Activated CD8-positive, alpha-beta memory T cell treated with anti-CD3 and anti-CD28 coated beads for 48 hours (primary cell): ENCODE measurements around the gene MTMR6.

ENCODE experiments used
- DNase-seq, 3 experiments: peaks; one replicate each; pipeline ENCODE4 v3.0.0-alpha.2; 2020; ENCODE audit warnings: low read depth in 2 of 3, low spot score in 2 of 3

Gene MTMR6

DNA sequence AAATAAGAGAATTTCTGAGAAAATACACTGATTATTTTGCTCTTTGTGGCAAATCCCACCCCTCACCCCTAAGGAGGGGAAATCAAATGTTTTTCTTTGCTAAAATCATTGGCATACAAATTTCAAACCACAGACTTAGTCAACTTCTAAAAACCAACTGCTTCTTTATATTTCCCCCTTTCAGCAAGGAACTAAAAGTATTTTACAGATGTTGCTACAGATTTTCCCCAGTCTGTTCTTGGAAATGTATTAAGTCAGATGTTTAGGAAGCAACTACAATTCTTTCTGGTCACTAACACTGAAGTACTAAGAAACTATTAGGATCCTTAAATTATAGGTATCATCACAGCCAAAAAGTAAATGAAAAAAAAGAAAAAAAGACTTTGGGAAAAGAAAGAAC is 6.9 kb downstream of the MTMR6 start:
- no peak for DNase-seq

DNA sequence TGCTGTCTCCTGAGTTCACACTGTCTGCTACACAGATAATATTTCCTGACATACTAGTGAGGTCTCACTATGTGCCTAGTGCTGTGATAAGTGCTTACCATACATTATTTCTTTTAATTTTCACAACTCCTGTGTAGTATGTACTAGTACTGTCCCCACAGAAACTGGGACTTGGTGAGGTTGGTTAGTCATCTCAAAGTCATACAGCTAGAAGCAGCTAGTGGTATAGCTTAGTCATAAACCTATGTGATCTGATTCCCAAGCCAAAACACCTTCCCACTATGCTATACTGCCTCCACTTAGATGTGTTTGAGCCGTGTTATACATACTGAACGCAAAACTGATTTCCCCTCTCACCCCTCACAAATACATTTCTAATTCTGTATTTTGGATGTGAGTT is 10.5 kb downstream of the MTMR6 start:
- DNase-seq, result no peak

DNA sequence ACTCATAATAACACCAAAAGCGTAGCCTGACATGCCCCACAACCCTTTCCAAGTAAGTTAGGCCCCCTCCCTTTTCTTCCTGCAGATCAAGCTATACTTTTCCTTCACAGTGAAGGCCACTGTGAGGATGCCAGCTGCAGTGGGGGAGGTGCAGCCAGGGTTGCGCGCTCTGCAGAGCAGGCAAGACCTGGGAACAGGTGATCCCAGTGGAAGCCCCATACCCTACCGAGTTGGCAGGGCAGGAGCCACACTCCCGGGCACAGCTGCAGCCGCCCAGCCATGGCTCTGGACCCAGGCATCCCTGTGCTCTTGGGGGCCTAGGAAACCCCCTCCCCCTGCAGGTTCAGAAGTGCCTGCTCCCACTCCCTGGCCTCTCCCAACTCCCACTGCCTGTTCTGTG is 18.7 kb downstream of the MTMR6 start:
- no peak for DNase-seq

DNA sequence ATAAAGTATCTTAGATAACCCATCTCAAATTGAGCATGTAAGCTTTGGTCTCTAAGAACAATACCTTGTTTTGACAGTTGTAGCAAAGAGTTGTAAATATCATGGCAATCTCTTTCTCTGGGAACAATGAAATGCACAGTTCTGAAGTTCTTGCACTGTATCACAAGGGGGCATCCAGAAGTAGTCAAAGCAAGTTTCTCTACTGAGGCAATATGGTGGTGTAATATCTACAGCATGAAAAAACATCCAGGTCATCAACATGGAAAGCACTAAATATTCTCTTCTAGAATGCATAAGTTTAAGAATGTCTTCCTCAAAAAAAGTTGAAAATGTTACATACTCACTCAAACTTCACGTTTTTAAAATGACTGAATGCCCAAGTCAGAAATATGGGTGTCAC is 19.6 kb downstream of the MTMR6 start:
- DNase-seq, result no peak

DNA sequence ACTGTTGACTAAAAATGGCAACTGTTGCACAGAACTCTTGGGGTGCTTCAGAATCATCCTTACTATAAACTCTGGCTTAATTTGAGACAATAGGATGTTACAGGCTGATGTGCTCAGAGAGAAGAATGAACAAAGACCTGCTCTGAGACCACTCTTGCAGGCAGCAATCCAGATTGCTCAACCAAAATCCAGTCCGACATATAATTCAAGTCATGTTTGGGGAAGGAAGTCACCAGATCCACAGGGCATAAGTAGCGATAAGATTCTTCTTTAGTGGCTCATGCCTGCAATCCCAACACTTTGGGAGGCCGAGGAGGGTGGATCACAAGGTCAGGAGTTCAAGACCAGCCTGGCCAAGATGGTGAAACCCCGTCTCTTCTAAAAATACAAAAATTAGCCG is 20.6 kb downstream of the MTMR6 start:
- no peak for DNase-seq

DNA sequence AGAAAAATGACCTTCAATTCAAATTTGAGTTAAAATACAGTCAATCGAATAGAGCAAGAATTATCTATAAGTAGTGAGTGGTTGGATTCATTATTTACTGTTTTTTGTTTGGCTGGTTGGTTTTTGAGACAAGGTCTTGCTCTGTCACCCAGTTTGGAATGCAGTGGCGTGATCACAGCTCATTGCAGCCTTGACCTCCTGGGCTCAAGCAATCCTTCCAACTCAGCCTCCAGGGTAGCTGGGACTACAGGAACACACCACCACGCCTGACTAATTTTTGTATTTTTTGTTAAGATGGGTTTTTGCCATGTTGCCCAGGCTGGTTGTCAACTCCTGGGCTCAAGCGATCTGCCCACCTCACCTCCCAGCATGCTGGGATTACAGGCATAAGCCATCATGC is 25.0 kb downstream of the MTMR6 start:
- no peak for DNase-seq

DNA sequence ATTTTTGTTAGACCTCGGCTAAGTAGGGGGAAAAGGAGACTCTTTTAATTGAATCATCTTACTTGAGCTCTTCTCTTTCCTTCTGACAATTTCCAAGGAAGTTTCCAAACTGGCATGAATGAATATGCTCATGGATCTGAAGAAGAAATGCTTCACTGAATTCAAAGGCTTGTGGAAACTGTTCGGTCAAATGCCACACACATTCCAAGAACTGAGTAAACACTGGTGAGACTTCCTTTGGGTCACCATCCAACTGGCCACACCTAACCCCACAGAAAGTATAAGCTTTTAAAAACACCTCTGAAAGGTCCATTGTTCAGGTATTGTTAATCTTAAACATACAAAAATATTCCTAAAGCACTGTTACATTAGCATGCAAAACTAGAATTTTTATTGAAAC is 33.6 kb downstream of the MTMR6 start:
- DNase-seq, result no peak

DNA sequence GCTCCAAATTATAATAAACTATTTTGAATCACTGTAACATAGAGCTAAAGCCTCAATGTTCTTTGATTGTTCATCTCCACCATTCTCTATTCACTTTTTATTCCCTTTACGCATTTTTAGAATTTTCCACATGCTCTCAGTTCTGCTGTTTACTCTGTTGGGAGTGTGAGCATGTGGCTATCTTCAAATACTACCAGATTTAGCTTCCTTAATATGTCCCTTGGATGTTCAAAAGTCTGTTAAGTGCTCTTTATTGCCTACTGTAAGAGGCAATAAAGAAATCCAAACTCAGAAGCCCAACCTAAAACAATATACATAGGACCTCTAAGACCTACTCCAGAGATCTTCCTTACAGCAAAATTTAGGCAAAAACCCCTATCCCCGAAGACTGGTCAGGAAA is 34.5 kb downstream of the MTMR6 start:
- DNase-seq, result no peak

DNA sequence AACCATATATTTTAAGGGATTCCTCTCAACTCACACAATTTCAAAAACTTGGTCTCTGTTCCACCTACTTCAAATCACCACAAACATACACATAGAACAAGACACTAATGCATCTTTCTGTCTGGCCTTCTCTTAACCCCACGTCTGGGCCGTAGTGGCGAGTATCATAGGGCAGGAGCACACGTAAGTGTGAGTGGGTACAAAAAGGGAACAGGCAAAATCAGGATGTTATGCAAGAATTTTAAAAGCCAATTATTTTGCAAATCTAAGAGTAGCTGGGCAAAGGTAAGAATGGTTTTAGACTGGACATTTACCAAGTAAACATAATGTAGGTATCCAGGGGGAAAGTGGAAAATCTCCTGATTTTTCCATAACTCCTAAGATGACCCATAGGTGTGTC is 35.1 kb downstream of the MTMR6 start:
- no peak for DNase-seq

DNA sequence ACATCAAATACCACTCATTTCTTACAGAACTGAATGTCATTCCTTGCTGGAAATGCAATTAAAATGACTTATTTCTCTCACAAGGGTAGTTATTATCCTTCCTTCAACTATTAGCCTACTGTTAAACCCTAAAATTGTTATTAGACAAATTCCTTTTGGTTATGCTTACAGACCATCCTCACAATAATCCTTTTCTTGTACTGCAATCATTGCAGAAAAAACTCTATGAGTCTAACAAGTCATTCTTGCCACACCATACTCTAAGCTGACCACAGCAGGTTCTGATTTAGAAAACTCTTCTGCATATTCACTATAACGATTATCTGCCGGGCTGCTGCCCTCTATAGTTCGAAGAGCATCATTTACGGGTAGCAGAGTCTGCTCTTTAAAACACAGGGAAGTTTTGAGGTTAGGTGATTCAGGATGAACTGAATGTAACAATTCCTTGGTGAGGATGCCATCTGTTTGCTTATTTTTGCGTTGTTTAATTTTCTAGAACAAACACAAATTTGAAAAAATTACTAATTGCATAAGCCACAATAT is 38.2 kb downstream of the MTMR6 start:
- DNase-seq, result no peak

DNA sequence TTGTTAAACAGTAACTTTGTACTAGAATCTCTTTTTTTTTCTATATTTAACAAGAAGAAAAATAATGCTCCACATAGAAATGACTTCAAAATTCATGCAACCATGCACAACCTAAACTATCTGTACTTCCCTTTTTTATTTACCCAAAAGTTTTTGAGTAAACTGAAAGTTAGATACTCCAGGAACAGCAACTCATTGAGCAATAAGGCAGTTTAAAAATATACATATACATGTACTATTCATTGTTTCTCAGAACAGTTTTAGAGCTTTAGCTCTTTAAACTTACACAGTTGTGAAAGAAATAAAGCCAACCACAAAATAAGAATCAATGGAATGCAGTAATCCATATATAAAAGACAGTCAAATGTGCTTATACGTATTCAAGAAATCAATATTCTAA is 39.2 kb downstream of the MTMR6 start:
- no peak for DNase-seq

DNA sequence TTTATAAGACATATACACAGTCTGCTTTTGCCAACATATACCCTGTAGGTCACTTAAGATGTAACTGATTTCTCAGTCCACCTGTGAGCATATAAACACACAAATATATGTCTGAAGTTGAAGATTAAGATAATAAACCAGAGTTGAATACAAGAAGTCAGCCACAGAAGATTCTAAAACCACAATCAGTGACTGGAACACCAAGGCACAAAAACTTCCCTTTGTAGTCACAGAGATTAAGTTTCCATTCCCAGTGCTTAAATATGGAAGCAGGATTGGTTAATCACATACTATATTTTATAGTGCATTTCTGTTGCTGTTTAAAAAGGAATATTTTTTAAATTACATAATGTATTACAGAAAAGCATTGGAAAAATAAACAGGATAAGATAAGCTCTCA is 39.9 kb downstream of the MTMR6 start:
- DNase-seq, result no peak

DNA sequence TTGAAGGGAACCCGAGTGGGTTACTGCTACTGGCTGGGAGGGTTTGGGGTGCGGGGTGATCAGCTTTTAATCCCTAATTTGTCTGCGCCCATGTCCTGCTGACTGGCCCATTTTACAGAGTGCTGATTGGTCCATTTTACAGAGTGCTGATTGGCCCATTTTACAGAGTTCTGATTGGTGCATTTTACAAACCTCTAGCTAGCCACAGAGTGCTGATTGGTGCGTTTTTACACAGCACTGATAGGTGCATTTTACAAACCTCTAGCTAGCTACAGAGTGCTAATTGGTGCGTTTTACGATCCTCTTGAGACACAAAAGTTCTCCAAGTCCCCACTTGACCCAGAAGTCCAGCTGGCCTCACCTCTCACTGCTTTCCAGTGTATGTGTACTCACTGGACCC is 43.2 kb downstream of the MTMR6 start:
- DNase-seq, result no peak

DNA sequence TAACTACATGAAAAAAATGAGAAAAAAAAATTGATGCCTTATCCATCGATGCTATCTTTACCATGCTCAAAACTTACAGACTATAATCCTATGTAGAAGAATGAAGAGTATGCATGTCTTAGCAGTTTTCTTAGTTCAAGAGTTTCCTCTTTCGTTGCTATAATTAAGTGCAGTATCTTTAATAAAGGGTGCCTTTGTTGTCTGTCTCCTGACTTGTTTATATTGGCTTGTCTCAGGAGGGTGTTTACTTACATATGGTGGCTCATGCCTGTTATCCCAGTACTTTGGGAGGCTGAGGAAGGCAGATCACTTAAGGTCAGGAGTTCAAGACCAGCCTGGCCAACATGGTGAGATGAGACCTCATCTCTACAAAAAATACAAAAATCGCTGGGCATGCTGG is 44.3 kb downstream of the MTMR6 start:
- DNase-seq, result no peak

DNA sequence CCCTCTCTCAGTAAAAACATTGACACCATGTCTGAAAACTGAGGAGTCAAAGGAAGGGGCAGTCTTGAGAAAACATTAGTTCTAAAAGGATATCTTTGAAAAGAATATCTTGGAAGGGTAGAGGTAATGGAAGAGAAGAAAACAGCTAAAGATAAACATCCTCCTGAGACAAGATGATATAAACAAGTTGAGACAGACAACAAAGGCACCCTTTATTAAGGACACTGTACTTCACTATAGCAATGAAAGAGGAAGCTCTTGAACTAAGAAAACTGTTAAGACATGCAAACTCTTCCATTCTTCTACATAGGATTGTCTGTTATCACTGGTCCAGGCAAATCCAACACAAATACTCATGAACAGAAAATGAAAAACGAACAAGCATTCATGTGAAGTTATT is 46.3 kb downstream of the MTMR6 start:
- no peak for DNase-seq

DNA sequence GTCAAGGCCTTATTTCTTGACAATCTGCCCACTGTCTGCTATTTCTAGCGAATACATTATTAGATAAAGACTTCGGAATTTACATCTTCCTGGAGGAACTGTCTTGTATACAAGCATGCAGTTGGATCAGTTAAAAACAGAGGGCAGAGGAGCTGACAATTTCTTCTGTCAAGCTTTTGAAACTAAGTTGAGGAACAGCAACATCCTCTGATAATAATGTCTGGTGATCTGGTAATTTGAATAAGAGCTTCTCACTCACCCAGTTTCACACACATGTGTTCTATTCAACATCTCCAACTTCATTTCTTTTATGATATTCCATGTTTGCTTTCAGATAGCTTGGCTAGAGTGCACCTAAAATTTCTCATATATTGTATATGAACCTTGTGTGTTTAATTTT is 50.2 kb downstream of the MTMR6 start:
- no peak for DNase-seq

DNA sequence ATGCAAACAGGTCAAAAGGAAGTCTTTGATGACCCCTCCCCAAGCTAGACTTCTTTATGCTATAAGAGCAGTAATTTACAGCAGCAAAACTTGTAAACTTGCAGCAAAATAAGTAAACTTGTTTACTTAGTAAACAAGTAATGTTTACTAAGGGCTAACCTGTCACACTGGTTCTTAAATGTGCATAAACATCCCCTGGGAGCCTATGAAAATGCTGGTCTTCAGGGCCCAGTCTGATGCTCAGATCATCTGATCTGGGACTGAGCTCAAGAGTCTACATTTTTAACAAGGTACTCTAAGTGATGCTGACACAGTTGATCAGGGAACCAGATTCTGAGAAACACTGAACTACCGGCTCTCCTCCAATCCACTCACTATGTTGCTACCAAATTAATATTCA is 53.4 kb downstream of the MTMR6 start:
- no peak for DNase-seq

DNA sequence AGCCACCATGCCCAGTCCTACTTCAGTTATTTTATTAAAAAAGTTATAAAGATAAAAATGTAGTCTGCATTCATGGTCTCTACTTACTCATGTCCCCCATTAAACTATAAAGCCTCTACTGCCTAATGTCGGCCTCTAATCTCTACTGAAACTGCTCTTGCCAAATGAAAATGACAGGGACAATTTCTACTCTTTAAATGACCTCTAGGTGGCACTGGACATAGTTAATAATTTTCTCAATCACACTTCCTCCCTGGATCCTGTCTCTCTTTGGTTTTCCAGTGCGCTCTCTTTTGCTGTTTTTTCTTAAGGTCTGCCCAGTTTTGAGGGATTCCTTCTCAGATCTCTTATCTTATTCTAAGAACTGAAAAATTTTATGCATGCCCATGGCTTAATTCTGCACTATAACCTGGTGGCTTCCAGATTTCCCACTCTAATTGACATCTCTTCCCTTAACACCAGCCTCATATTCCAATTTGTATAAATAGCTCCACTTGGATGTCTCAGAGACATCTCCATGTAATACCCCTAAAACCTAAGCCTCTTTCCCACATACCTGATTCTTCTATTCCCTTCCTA is 54.3 kb downstream of the MTMR6 start:
- no peak for DNase-seq

DNA sequence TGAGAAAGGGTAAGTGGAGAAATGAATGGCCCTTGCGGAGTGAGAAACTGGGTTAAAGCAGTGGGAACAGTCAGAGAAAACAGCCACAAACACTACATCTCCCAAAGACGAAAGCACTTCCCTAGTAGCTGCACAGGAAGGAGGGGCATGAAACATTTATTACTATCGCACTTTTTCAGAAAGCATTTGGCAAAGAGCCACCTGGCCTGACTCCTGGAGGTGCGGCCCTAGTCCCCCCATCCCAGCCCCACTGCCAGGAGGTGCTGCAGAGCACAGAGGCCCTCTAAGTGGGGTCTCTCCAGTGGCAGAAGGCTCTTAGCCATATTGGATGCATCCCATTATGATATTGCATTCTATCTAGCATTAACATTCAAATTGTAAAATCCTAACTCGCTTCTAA is 55.8 kb downstream of the MTMR6 start:
- DNase-seq, result no peak

DNA sequence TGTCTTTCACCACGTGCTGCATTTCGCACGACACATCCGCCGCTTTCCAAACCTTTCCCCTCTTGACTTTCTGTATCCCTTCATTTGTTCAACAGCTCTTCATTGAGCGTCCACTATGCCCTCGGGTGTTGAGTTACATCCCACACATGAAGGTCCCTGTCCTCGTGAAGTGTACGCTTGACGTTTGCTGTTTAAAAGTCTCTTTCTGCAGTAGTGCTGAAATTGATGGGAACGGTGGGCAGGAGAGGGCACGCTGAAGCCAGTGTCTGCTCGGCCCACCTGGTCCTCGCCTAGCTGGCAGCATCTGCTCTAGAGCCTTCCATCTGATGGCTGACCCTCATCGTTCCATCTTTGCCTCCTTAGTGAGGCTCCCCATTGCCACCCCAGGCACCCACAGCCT is 59.6 kb downstream of the MTMR6 start:
- no peak for DNase-seq

DNA sequence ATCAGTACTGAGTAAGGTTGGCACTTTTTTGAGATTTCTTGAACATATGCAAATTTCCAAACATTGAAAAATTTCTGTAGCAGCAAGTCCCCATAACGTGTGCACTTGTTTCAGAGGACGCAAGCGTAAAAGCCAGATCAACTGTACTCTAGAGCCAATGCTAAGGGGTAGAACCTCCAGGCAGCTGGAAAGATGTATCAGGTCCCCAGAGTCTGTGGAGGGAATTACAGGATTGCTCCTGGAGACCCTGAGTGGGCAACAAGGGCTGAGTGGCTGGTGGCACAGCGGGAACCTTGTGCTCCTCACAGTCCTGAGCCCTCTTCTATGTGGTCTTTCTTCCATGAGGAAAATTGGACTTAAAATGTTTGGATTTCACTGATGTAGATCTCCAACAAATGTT is 61.3 kb downstream of the MTMR6 start:
- no peak for DNase-seq

DNA sequence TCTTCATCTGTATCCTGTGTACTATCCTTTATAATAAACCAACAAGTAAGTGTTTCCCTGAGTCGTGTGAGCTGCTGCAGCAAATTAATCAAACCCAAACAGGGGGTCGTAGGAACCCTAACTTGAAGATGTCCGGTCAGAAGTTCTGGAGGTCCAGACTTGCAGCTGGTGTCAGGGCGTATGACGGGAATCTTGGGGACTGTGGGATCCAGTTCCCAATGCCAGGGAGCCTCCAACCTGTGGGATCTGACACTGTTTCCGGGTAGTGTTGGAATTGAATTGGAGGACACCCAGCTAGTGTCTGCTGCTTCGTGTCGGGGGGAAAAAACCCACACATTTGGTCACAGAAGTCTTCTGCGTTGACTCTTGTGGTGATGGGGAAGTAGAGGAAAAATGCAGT is 63.1 kb downstream of the MTMR6 start:
- DNase-seq, result no peak

DNA sequence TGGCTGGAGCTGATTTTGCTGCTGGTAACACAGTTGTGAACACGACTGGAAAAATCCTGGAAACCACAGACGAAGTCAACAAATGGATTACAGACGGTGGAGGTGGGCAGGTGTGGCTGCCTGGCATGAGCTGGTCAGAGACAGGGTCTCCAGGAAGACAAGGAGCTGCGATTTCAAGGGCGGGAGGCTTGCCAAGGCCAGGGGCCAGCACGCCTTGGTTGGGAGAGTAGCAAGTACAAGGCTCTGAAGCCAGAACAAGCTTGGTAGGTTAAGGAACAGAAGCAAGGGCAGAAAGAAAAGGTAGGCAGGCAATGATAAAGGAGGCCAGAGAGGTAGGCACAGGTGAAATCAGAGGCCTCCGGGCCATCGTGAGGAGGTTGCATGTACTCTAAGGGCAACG is 64.5 kb downstream of the MTMR6 start:
- no peak for DNase-seq

DNA sequence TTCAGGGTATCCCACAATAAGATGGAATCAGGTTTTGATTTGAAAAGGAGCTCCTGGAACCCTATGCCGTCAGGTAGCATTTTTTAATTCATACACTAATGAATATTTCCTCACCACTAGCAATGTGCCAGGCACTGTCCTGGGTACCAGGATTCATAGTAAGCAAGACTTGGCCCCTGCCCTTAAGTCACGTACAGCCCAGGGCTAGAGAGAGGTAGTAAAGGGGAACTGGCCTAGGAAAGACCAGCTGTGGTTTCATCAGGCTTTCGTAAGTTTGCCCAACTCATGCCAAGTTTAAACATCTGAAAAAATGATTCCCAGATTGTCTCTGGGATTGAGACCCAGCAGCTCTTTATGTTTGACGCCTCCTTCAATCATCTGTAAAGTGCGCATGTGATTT is 69.3 kb downstream of the MTMR6 start:
- no peak for DNase-seq
